SU-DHL-6 (cell line): ENCODE measurements around the gene CADPS.

Experiments
- H2AFZ ChIP-seq: fragments of 200-600 bp; sonication (generic); 2 replicates; pipeline ENCODE4 v1.6.1; 2014; ENCODE audit warnings: low read depth, mild to moderate bottlenecking, moderate library complexity, mixed read lengths, antibody characterized with exemption, low read length; ENCODE audit not compliant: severe bottlenecking
- H3F3A ChIP-seq: fragments of 200-600 bp; shearing (Covaris generic); 2 replicates; pipeline ENCODE4 v1.6.0; 2016; ENCODE audit warnings: antibody characterized with exemption, mild to moderate bottlenecking; ENCODE audit not compliant: insufficient read depth
- H3K27ac ChIP-seq: fragments of 200-600 bp; sonication (generic); 2 replicates; pipeline ENCODE4 v1.5.1; 2016; ENCODE audit warnings: low read depth, mild to moderate bottlenecking, low read length, moderate library complexity, mixed read lengths
- H3K27me3 ChIP-seq: fragments of 200-600 bp; sonication (generic), shearing (Covaris generic); 2 replicates; pipeline ENCODE4 v1.6.0; 2014; ENCODE audit warnings: mild to moderate bottlenecking, low read length
- H3K36me3 ChIP-seq: fragments of 200-600 bp; sonication (generic); 2 replicates; pipeline ENCODE4 v1.6.1; 2014; ENCODE audit warnings: mild to moderate bottlenecking, low read length, mixed read lengths
- H3K4me2 ChIP-seq: fragments of 300-600, 200-600 bp; shearing (Covaris generic), sonication (generic); 2 replicates; pipeline ENCODE4 v1.6.0; 2014; ENCODE audit warnings: low read length, low read depth, mild to moderate bottlenecking; ENCODE audit not compliant: poor library complexity, severe bottlenecking
- H3K4me3 ChIP-seq: fragments of 200-600 bp; sonication (generic); 2 replicates; pipeline ENCODE4 v1.5.1; 2014; ENCODE audit warnings: antibody characterized with exemption, low read length, mild to moderate bottlenecking, mixed read lengths; ENCODE audit not compliant: insufficient read depth, poor library complexity, severe bottlenecking
- H3K79me2 ChIP-seq: fragments of 200-600 bp; sonication (generic); 2 replicates; pipeline ENCODE4 v1.6.1; 2014; ENCODE audit warnings: mild to moderate bottlenecking, low read length, moderate library complexity; ENCODE audit not compliant: insufficient read depth
- H3K9ac ChIP-seq: fragments of 200-600 bp; sonication (generic); 2 replicates; pipeline ENCODE4 v1.7.0; 2014; ENCODE audit warnings: mild to moderate bottlenecking, low read length
- H3K9me2 ChIP-seq: fragments of 200-600 bp; sonication (generic); replicated peaks from 2 replicates; pipeline ENCODE4 v1.6.1; 2014; ENCODE audit warnings: low read length; ENCODE audit not compliant: insufficient read depth
- H3K9me3 ChIP-seq: fragments of 200-600 bp; sonication (generic); 2 replicates; pipeline ENCODE4 v1.6.1; 2014; ENCODE audit warnings: low read length, mixed read lengths; ENCODE audit not compliant: insufficient read depth
- H4K20me1 ChIP-seq: fragments of 200-600 bp; sonication (generic); 2 replicates; pipeline ENCODE4 v1.6.1; 2014; ENCODE audit warnings: low read depth, mild to moderate bottlenecking, antibody characterized with exemption, low read length, moderate library complexity, mixed read lengths
- CTCF ChIP-seq: fragments of 200-600 bp; sonication (generic); IDR thresholded peaks from one replicate; pipeline ENCODE4 v1.5.1; 2017; ENCODE audit warnings: antibody characterized with exemption, mild to moderate bottlenecking, low read length, moderate library complexity; ENCODE audit not compliant: insufficient read depth, poor library complexity, severe bottlenecking
- EZH2phosphoT487 ChIP-seq: fragments of 200-600 bp; sonication (generic), shearing (Covaris generic); conservative IDR thresholded peaks from 2 replicates; pipeline ENCODE4 v1.6.1; 2018; ENCODE audit warnings: mild to moderate bottlenecking, antibody characterized with exemption, low read length, moderate library complexity, mixed read lengths

Gene CADPS

DNA sequence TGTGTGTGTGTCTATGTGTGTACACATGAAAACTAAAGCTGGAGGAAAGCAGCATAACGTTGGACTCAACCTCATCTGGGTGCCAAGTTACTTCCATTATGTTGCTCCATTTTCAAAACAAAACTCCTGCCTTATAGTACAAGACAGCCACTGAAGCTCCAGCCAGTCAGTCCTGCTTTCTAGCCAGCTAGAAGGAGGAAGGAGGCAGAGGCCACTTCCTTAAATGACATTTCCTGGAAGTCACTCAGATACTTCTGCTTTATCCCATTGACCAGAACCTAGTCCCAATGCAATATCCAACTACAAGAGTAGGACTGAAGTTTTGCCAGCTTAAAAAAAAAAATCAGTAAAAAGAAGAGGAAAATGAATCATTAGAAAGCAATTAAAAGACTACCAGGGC, 31.7 kb downstream of the CADPS start:
- H3K9me3 ChIP-seq = no peaks in the 10 kb centered on the region
- H3K4me3 ChIP-seq = no peak overlapping the region
- no peak overlapping the region for H3K27ac ChIP-seq
- H3K36me3 ChIP-seq = no peaks in the 10 kb centered on the region
- no peaks in the 10 kb centered on the region for H3K27me3 ChIP-seq
- H3K79me2 ChIP-seq = no peaks in the 10 kb centered on the region
- no peaks in the 10 kb centered on the region for H4K20me1 ChIP-seq
- H3K9ac ChIP-seq = no peak overlapping the region
- TF ChIP-seq CTCF (no peak), EZH2phosphoT487 (no peak)
- H3K4me2 ChIP-seq = no peak overlapping the region
- no peaks in the 10 kb centered on the region for H3F3A ChIP-seq
- no peaks in the 10 kb centered on the region for H3K9me2 ChIP-seq
- no peak overlapping the region for H2AFZ ChIP-seq

DNA sequence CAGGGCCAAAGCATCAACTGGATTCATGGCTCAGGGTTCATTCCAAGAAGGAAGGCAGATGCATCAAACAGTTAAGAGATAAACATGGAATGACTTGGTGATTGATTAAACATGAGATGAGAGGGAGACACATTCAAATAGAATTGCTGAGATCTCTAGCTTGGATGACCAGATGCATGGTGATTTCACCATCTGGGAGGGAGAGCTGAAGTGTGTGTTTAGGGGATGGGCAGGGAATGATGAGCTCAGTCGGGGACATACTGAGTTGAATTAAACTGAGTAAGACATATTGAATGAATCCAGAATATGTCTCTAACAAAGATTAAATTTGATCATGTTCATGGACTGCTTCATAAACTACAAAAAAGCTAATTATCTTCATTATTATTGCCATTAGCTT, 35.5 kb downstream of the CADPS start:
- H3K9me3 ChIP-seq = no peaks in the 10 kb centered on the region
- TF ChIP-seq CTCF (no peak), EZH2phosphoT487 (no peak)

DNA sequence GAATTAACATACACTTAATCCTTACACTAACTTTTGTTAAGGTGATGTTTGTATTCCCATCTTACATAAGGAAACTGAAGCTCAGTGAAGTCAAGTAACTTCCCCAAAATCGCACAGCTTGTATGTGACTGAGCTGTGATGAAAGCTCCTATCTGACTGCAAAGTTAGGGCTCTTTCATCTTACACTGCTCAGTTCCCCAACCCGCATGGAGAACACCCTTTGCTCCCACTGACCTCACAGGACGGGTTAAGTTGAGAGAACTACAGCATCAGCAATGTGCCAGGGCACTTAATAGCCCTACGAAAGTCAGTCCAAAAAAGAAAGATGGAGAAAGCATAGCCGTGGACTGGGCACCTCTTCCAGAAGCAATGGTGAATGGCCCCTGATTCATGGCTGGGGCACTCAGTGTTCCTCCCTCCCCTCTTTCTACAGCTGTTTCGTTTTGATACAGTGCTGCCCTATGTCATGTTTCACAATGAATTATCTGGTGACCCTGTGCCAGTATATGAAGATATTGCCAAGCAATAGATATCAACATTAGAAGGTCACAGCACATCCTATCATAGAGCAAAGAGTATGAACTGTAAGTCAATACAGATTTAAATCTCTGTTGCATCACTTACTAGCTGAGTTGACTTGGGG, 38.0 kb downstream of the CADPS start:
- H3K36me3 ChIP-seq = no peaks in the 10 kb centered on the region
- H3K9me2 ChIP-seq = no peaks in the 10 kb centered on the region
- H3K79me2 ChIP-seq = no peaks in the 10 kb centered on the region
- TF ChIP-seq EZH2phosphoT487 (no peak), CTCF (no peak)
- no peaks in the 10 kb centered on the region for H3K27me3 ChIP-seq
- H4K20me1 ChIP-seq = no peaks in the 10 kb centered on the region
- no peak overlapping the region for H3K4me3 ChIP-seq
- H3K4me2 ChIP-seq = no peak overlapping the region
- H2AFZ ChIP-seq = no peak overlapping the region
- H3K27ac ChIP-seq = no peak overlapping the region
- H3F3A ChIP-seq = no peaks in the 10 kb centered on the region
- no peak overlapping the region for H3K9ac ChIP-seq
- H3K9me3 ChIP-seq = no peaks in the 10 kb centered on the region

More for the DNA sequence above, 35.5 kb downstream of the CADPS start:
- Histone ChIP-seq H3K9ac (no peak overlapping the region), H3K79me2 (no peaks in the 10 kb centered on the region), H2AFZ (no peak overlapping the region), H3K36me3 (no peaks in the 10 kb centered on the region), H4K20me1 (no peaks in the 10 kb centered on the region), H3K4me3 (no peak overlapping the region), H3K9me2 (no peaks in the 10 kb centered on the region), H3K27ac (no peak overlapping the region), H3F3A (no peaks in the 10 kb centered on the region), H3K27me3 (no peaks in the 10 kb centered on the region), H3K4me2 (no peak overlapping the region)
